Measurements from ENCODE around the gene ZFAND3. TPM values are rescaled to one million over a fixed set of nuclear protein-coding genes. Genes with fewer than 3 reads are reported as not detected.

Gene ZFAND3
- total and polyA plus RNA-seq, 2 experiments from 2014 or later, result 16.9 to 28.2 TPM

DNA sequence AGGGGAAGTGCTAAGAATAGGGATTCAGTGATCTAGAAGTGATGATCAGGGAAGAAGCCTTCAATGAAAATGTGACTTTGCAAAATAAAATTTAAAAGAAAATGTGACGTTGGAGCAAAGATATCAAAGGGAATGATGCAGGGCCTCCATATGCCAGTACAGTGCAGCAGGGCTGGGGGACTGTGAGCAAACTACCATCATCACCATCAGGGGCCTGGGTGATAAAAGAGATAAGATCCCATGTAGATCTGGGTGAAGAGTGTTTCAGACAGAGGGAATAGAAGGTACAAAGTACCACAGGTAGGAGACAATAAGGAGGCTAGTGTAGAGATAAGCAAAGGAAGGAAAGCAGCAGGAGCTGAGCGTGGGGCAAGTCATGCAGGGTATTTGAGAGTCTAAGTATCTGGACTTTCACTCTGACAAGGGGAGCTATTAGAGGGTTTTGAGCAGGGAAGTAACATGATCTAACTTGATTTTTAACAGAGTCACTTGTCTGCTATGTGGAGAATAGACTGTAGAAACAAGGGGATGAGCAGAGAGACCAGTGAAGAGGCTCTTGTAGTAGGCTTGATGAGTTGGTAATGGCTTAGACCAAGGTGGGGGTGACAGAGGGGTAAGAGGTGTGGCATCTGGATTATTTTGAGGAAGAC lies 295.6 kb downstream of the ZFAND3 start:
- Histone ChIP-seq H3K79me2 (replicated peaks; ENCODE audit: insufficient read depth) (0 out of 2 replicates have a peak, but pooled peaks cover 6% of the 10 kb centered on the region), H4K20me1 (replicated peaks; ENCODE audit: insufficient read depth) (no peaks in the 10 kb centered on the region; the same call in 1 of the 2 replicates), H3K27me3 (ENCODE audit: insufficient read depth) (no peaks in the 10 kb centered on the region), H3K9me2 (ENCODE audit: insufficient read depth) (no peaks in the 10 kb centered on the region), H3K27ac (ENCODE audit: low read depth) (no peak overlapping the region), H3K4me3 (no peak overlapping the region), H3K4me2 (no peak overlapping the region), H2AFZ (no peak overlapping the region), H3F3A (replicated peaks; ENCODE audit: low read depth) (no peaks in the 10 kb centered on the region), H3K4me1 (ENCODE audit: insufficient read depth) (peaks cover 21% of the 10 kb centered on the region), H3K36me3 (ENCODE audit: insufficient read depth) (no peaks in the 10 kb centered on the region)
- no peak for TF ChIP-seq NANOG (IDR thresholded peaks at IDR 0.05; ENCODE audit: borderline replicate concordance)
- TF ChIP-seq, protein P1, sequence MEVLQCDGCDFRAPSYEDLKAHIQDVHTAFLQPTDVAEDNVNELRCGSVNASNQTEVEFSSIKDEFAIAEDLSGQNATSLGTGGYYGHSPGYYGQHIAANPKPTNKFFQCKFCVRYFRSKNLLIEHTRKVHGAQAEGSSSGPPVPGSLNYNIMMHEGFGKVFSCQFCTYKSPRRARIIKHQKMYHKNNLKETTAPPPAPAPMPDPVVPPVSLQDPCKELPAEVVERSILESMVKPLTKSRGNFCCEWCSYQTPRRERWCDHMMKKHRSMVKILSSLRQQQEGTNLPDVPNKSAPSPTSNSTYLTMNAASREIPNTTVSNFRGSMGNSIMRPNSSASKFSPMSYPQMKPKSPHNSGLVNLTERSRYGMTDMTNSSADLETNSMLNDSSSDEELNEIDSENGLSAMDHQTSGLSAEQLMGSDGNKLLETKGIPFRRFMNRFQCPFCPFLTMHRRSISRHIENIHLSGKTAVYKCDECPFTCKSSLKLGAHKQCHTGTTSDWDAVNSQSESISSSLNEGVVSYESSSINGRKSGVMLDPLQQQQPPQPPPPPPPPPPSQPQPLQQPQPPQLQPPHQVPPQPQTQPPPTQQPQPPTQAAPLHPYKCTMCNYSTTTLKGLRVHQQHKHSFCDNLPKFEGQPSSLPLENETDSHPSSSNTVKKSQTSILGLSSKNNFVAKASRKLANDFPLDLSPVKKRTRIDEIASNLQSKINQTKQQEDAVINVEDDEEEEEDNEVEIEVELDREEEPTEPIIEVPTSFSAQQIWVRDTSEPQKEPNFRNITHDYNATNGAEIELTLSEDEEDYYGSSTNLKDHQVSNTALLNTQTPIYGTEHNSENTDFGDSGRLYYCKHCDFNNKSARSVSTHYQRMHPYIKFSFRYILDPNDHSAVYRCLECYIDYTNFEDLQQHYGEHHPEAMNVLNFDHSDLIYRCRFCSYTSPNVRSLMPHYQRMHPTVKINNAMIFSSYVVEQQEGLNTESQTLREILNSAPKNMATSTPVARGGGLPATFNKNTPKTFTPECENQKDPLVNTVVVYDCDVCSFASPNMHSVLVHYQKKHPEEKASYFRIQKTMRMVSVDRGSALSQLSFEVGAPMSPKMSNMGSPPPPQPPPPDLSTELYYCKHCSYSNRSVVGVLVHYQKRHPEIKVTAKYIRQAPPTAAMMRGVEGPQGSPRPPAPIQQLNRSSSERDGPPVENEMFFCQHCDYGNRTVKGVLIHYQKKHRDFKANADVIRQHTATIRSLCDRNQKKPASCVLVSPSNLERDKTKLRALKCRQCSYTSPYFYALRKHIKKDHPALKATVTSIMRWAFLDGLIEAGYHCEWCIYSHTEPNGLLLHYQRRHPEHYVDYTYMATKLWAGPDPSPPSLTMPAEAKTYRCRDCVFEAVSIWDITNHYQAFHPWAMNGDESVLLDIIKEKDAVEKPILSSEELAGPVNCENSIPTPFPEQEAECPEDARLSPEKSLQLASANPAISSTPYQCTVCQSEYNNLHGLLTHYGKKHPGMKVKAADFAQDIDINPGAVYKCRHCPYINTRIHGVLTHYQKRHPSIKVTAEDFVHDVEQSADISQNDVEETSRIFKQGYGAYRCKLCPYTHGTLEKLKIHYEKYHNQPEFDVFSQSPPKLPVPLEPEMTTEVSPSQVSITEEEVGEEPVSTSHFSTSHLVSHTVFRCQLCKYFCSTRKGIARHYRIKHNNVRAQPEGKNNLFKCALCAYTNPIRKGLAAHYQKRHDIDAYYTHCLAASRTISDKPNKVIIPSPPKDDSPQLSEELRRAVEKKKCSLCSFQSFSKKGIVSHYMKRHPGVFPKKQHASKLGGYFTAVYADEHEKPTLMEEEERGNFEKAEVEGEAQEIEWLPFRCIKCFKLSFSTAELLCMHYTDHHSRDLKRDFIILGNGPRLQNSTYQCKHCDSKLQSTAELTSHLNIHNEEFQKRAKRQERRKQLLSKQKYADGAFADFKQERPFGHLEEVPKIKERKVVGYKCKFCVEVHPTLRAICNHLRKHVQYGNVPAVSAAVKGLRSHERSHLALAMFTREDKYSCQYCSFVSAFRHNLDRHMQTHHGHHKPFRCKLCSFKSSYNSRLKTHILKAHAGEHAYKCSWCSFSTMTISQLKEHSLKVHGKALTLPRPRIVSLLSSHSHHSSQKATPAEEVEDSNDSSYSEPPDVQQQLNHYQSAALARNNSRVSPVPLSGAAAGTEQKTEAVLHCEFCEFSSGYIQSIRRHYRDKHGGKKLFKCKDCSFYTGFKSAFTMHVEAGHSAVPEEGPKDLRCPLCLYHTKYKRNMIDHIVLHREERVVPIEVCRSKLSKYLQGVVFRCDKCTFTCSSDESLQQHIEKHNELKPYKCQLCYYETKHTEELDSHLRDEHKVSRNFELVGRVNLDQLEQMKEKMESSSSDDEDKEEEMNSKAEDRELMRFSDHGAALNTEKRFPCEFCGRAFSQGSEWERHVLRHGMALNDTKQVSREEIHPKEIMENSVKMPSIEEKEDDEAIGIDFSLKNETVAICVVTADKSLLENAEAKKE (CRISPR knock-in tag; IDR thresholded peaks at IDR 0.05), result no peak
- TF ChIP-seq CREB1 (CRISPR knock-in tag; IDR thresholded peaks at IDR 0.05; ENCODE audit: low read depth), result no peak
- no peak for TF ChIP-seq STAT1 (IDR thresholded peaks at IDR 0.05; ENCODE audit: unreplicated experiment)
- TF ChIP-seq POLR2AphosphoS5 (IDR thresholded peaks at IDR 0.05; ENCODE audit: low read depth), result no peak
- TF ChIP-seq, protein P2, sequence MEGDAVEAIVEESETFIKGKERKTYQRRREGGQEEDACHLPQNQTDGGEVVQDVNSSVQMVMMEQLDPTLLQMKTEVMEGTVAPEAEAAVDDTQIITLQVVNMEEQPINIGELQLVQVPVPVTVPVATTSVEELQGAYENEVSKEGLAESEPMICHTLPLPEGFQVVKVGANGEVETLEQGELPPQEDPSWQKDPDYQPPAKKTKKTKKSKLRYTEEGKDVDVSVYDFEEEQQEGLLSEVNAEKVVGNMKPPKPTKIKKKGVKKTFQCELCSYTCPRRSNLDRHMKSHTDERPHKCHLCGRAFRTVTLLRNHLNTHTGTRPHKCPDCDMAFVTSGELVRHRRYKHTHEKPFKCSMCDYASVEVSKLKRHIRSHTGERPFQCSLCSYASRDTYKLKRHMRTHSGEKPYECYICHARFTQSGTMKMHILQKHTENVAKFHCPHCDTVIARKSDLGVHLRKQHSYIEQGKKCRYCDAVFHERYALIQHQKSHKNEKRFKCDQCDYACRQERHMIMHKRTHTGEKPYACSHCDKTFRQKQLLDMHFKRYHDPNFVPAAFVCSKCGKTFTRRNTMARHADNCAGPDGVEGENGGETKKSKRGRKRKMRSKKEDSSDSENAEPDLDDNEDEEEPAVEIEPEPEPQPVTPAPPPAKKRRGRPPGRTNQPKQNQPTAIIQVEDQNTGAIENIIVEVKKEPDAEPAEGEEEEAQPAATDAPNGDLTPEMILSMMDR (conservative IDR thresholded peaks at IDR 0.05; ENCODE audit: low read depth in 2 of 2), result no peak
- TF ChIP-seq ZNF331 (CRISPR knock-in tag; IDR thresholded peaks at IDR 0.05; ENCODE audit: low read depth), result no peak
- Mint-ChIP-seq H3K27me3 (ENCODE audit: insufficient read depth, low read depth, poor library complexity) (no peaks in the 10 kb centered on the region), H3K4me1 (peaks cover 38% of the 10 kb centered on the region), H3K36me3 (ENCODE audit: low read depth) (no peaks in the 10 kb centered on the region), H3K27ac (no peak overlapping the region), H3K9me3 (no peaks in the 10 kb centered on the region), H3K4me3 (no peak overlapping the region)
- ATAC-seq (no peak), DNase-seq (ENCODE audit: low spot score) (no peak)

All from GM23338 (cell line).